Stimulated activated CD8-positive, alpha-beta memory T cell treated with anti-CD3 and anti-CD28 coated beads, Interleukin-12 subunit alpha, Interleukin-12 subunit beta, amount 100 ng/mL, for 4 hours (primary cell): ENCODE data around the gene EN1.

Experiments used
- DNase-seq: peaks from one replicate; pipeline ENCODE4 v3.0.0-alpha.2; 2020; ENCODE audit warnings: low read depth

The EN1 gene

DNA sequence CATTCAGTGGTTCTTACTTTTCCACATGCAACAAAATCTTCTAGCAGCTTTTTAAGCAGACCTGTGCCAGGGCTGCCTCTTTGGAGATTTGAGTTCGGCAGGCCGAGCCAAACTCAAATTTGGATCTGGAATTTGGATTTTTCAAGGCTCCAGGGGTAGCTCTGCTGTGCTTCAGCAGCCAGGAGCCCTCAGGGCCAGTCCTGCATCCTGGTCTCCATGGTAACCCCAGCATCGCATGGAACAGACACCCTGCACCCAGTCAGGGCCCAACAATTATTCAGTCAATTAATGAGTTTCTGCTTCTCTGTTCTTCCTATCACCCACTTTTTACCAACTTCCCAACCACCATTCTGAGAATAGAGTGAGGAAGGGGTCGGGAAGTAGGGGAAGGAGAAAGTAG is 30.0 kb downstream of the EN1 start:
- no peak for DNase-seq

DNA sequence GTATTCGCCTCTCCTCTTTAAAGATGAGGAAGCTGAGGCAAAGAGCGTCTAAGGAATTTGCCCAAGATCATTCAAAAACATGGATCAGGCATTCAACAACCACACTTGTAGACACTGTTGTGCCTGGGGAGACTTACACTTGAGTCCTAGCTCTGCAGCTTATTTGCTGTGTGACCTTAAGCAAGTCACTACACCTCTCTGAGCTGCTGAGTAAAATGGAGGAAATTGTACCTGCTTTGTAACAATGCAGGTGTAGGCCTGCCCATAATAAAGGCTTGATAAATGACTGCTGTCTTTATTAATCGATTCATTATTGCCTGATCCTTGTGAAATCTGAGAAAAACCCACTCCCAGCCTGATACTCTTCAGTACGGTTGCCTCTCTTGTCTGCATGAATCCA is 30.8 kb downstream of the EN1 start:
- DNase-seq: no peak

DNA sequence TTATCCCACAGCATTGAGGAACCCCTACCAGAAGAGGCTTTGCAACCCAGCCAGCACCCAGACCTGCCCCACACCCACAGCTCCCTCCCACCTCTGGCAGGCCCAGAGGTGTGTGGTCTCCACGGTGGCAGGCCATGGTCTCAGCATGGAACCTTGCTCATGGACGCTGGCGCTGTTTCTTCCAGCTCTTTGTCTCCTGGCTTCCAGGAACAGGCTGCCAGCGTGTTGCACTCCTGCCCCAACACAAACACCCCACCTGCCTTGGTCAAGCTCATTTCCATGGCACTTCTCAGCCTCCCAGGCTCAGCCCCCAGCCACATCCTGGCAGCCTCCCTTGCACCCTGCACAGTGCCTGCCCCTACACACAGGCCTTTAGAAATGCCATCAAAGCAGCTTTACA is 31.7 kb downstream of the EN1 start:
- DNase-seq: no peak

DNA sequence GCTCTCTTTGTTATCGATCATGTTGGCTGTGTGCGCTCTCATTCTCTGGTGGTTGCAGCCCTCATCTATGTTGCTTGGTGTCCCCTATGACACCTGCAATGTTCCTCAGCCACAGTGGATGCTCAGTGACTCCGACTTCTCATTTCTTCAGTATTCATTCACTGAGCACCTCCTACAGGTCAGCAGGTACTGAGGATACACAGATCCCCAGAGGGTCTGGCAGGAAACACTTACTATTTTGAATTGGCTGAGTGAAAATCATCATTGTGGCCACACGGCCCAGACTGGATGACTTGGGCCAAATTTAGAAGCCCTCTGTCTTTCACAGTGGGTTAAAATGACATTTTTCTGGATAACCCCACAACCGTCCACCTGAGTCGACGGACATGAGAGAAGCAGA is 32.1 kb downstream of the EN1 start:
- no peak for DNase-seq

- no peak for DNase-seq
Measured at GRCh38 chr2:118814368-118814767, 33.1 kb downstream of the EN1 start.

GRCh38 chr2:118813601-118814339 is 33.7 kb downstream of the EN1 start:
- DNase-seq: no peak

DNA sequence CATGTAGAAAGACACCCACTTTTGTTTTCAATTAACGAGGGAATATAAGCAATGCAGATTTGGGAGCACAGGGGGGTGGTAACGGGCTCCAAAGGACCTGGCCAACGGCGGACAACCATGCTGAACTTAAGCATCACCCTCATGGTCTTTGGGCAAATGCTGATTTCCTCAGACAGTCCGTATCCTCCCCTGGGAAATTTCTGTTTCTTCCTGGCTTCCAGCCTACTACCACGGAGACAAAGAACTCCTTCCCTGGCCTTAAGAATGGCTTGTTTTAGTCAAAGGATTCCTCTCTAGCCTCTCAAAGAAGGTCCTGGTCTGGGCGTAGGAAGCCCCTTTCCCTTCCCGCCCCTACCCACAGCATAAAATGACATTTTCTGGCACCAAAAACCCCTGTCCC is 34.3 kb downstream of the EN1 start:
- DNase-seq: no peak

GRCh38 chr2:118812552-118812951 is 34.9 kb downstream of the EN1 start:
- no peak for DNase-seq

DNA sequence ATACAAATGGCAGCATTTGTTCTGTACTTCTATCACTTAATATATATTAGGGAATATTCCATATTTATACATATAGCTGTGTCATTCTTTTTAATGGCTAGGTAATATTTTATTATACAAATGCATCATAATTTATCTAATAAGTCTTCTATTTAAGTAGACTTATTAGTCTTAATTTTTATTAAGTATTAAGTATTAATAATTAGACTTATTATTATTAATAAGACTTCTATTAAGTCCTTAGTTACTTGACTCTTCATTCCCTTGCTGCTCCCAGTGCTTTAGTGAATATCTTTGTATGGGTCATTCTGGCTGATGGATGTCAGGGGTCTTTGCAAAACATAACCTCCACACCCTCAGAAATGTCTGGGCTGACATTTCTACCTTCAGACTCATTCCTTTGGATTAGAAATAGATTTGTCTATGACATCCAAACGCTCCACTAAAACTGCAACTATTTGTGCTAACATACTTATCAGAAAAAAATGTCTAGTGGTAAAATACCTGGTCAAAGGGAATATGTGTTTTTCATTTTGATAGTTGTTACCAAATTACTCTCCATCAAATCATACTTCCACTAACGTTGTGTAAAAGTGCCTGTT is 35.8 kb downstream of the EN1 start:
- DNase-seq: no peak

GRCh38 chr2:118810766-118811165 is 36.7 kb downstream of the EN1 start:
- no peak for DNase-seq

GRCh38 chr2:118808429-118808809 is 39.0 kb downstream of the EN1 start:
- DNase-seq: no peak

DNA sequence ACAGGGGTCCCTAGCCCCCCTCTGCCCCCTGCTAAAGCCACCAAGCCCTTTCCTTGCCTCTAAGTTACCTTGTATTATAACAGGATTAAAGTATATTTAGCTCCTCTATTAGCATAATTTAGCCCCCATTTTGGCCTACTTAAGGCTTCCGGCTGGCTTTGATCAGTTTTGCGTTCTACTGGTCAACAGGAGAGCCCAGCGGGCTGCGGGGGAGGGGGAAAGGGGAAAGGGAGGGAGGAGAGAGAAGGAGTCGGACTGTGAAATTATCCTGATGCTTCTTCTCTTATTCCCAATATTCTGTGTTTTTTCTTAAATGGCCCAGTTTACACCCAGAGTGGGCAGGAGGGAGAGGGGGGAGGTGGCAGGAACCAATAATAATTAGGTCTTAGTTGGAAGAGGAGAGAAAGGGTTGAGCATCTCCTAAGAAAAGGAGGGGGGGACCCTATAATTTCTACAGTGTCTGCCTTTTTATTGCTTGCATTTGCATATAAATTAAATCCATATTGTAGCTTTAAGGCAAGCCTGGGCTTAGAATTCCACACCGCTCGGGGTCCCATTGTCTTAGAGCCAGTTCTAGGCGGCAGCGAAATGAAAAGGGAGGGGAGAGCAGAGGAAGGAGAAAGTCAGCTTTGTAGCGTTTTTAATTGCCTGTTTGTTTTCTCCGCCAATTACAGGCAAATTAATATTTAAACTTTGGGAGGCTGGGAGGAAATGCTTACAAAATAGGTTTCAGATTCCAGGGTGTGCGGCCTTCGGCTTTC is 39.6 kb downstream of the EN1 start:
- no peak for DNase-seq

- no peak for DNase-seq
Measured at GRCh38 chr2:118806797-118807667, 40.4 kb downstream of the EN1 start.

- DNase-seq: no peak
Measured at GRCh38 chr2:118805064-118805690, 42.3 kb downstream of the EN1 start.

- no peak for DNase-seq
Measured at GRCh38 chr2:118803012-118803411, 44.4 kb downstream of the EN1 start.

- DNase-seq: no peak
Measured at GRCh38 chr2:118801151-118801550, 46.3 kb downstream of the EN1 start.

- no peak for DNase-seq
Measured at GRCh38 chr2:118800736-118801135, 46.7 kb downstream of the EN1 start.

GRCh38 chr2:118794546-118794945 is 52.9 kb downstream of the EN1 start:
- no peak for DNase-seq
